Uterus (tissue), 4 donors: ENCODE results near the gene RET. TPM values are rescaled to one million over a fixed set of nuclear protein-coding genes. Genes with fewer than 3 reads are reported as not detected.

Experiments
- DNase-seq, 2 donors: peaks; one replicate each; pipeline ENCODE4 v3.0.0-alpha.2; 2019 to 2020
- H3K27ac ChIP-seq, 2 donors: fragments of 200-600 bp; sonication (generic); 1 replicate in 1 of 2; 2 replicates in 1 of 2; pipeline ENCODE4 v1.5.1; 2016 to 2018
- H3K27me3 ChIP-seq, 2 donors: fragments of 200-600 bp; sonication (generic); one replicate each; pipeline ENCODE4 v1.5.1; 2018 to 2019; ENCODE audit warnings: control low read depth in 1 of 2
- H3K36me3 ChIP-seq, 2 donors: fragments of 200-600 bp; sonication (generic); one replicate each; pipeline ENCODE4 v1.5.1; 2019; ENCODE audit warnings: control low read depth in 1 of 2
- H3K4me1 ChIP-seq, 2 donors: fragments of 200-600 bp; sonication (generic); one replicate each; pipeline ENCODE4 v1.5.1; 2018 to 2019; ENCODE audit warnings: control low read depth in 1 of 2
- H3K4me3 ChIP-seq, 2 donors: fragments of 200-600 bp; sonication (generic); 1 replicate in 1 of 2; 2 replicates in 1 of 2; pipeline ENCODE4 v1.5.1; 2018 to 2019; ENCODE audit warnings: mild to moderate bottlenecking in 1 of 2
- H3K9me3 ChIP-seq, 2 donors: fragments of 200-600 bp; sonication (generic); one replicate each; pipeline ENCODE4 v1.5.1; 2019; ENCODE audit warnings: control low read depth in 1 of 2
- POLR2A ChIP-seq, 2 donors: fragments of 450-650 bp; IDR thresholded peaks; one replicate each; pipeline ENCODE4 v1.6.1; 2016; ENCODE audit warnings: antibody characterized with exemption in 2 of 2, mild to moderate bottlenecking in 1 of 2, moderate library complexity in 1 of 2
- intact Hi-C: fragments of 100-400 bp; cut with DNase I; formaldehyde crosslinking; loops from one replicate; pipeline ENCODE4 v1.15.1; 2023; ENCODE audit warnings: low total_unique reads
- total RNA-seq, 4 donors: library from RNA; depleted of rRNA in 3 of 4; stranded (reverse); fragments of >200 nt in 3 of 4; gene quantifications; one replicate each; pipeline versions ENCODE4 v1.1.0 to v1.2.4, GENCODE V29; 2014 to 2023
- TF ChIP-seq, protein P1 (sequence below), 4 experiments: fragments of 200-600 bp in 2 of 4; fragments of 450-650 bp in 2 of 4; sonication (generic) in 2 of 4; IDR thresholded peaks; one replicate each; pipeline ENCODE4 v1.5.1; 2016 to 2019; ENCODE audit warnings: antibody characterized with exemption in 4 of 4, mild to moderate bottlenecking in 2 of 4, moderate library complexity in 1 of 4
- donor health status: DM: yes; HTN: yes; CAD: no.

Gene RET
- total RNA-seq, 4 donors from 2014 or later, result under 0.01 to 6.3 (median 1.0) TPM

- DNase-seq, result peak in 1 of 2 donors; percentile 3
- Histone ChIP-seq H3K36me3 (no peaks in the 10 kb centered on the region), H3K27ac (no peak overlapping the region), H3K4me1 (no peaks in the 10 kb centered on the region), H3K27me3 (no peaks in the 10 kb centered on the region), H3K9me3 (peaks cover 0 to 5% of the 10 kb centered on the region in 2 donors), H3K4me3 (no peak overlapping the region)
- TF ChIP-seq, protein P1, sequence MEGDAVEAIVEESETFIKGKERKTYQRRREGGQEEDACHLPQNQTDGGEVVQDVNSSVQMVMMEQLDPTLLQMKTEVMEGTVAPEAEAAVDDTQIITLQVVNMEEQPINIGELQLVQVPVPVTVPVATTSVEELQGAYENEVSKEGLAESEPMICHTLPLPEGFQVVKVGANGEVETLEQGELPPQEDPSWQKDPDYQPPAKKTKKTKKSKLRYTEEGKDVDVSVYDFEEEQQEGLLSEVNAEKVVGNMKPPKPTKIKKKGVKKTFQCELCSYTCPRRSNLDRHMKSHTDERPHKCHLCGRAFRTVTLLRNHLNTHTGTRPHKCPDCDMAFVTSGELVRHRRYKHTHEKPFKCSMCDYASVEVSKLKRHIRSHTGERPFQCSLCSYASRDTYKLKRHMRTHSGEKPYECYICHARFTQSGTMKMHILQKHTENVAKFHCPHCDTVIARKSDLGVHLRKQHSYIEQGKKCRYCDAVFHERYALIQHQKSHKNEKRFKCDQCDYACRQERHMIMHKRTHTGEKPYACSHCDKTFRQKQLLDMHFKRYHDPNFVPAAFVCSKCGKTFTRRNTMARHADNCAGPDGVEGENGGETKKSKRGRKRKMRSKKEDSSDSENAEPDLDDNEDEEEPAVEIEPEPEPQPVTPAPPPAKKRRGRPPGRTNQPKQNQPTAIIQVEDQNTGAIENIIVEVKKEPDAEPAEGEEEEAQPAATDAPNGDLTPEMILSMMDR (IDR thresholded peaks at IDR 0.05), result no peak
- TF ChIP-seq POLR2A (IDR thresholded peaks at IDR 0.05), result no peak
- intact Hi-C loops, result no loop called here
Observed at GRCh38 chr10:43038783-43039623, 37.9 kb upstream of the RET start.

GRCh38 chr10:43039624-43040481 is 37.0 kb upstream of the RET start:
- no peak overlapping the region for H3K27ac ChIP-seq
- no peaks in the 10 kb centered on the region for H3K27me3 ChIP-seq
- H3K4me3 ChIP-seq, result no peak overlapping the region
- peak in 1 of 2 donors; percentile 4 for DNase-seq
- intact Hi-C loops, result no loop called here
- H3K36me3 ChIP-seq, result no peaks in the 10 kb centered on the region
- H3K4me1 ChIP-seq, result no peaks in the 10 kb centered on the region
- no peak for TF ChIP-seq POLR2A (IDR thresholded peaks at IDR 0.05)
- TF ChIP-seq, protein P1 (IDR thresholded peaks at IDR 0.05), result no peak
- no peaks in the 10 kb centered on the region for H3K9me3 ChIP-seq

DNA sequence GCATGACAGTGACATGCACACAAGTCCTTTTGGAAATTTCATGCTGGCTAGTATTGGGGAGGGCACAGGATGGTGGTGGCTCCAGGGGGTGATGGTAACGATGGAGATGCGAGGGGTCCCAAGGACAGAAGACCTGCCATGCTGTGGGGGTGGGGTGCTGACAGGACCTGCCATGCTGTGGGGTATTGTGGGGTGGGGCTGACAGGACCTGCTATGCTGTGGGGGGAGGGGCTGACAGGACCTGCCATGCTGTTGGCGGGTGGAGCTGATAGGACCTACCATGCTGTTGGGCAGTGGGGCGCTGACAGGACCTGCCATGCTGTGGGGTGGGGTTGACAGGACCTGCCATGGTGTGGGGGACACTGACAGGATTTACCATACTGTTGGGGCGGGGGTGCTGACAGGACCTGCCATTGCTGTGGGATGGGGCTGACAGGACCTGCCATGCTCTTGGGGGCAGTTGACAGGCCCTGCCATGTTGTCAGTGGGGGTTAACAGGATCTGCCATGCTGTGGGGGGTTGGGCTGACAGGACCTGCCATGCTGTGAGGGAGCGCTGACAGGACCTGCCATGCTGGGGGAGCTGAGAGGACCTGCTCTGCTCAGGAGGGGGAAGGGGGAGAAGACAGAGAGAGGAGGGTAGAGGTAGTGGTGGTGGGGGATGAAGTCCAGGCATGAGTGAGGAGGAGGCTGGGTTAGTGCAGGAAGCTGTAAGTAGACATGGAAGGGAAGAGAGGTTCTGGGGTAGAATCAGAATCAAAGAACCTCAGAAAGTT is 36.2 kb upstream of the RET start:
- no peaks in the 10 kb centered on the region for H3K27me3 ChIP-seq
- H3K36me3 ChIP-seq, result no peaks in the 10 kb centered on the region
- no peak overlapping the region for H3K27ac ChIP-seq
- intact Hi-C loops, result no loop called here
- H3K9me3 ChIP-seq, result no peaks in the 10 kb centered on the region
- no peak for TF ChIP-seq POLR2A (IDR thresholded peaks at IDR 0.05)
- TF ChIP-seq, protein P1 (IDR thresholded peaks at IDR 0.05), result no peak
- DNase-seq, result peak in 1 of 2 donors; percentile 10
- H3K4me3 ChIP-seq, result no peak overlapping the region
- no peaks in the 10 kb centered on the region for H3K4me1 ChIP-seq

GRCh38 chr10:43041422-43042342 is 35.2 kb upstream of the RET start:
- Histone ChIP-seq H3K27ac (no peak overlapping the region), H3K27me3 (no peaks in the 10 kb centered on the region), H3K36me3 (no peaks in the 10 kb centered on the region), H3K9me3 (no peaks in the 10 kb centered on the region), H3K4me3 (no peak overlapping the region), H3K4me1 (no peaks in the 10 kb centered on the region)
- intact Hi-C loops, result no loop called here
- peak in 1 of 2 donors; percentile 9 for DNase-seq
- TF ChIP-seq POLR2A (IDR thresholded peaks at IDR 0.05), result no peak
